Activated T-cell treated with anti-CD3 and anti-CD28 coated beads, Interleukin-2, amount 50 U/mL, for 48 hours (primary cell): ENCODE data around the gene COL4A4.
A peak's percentile ranks its signal among the peaks of the same experiment; 100 is the strongest.
"Not testable (repeated sequence)": the region's sequence is repeated elsewhere in the genome, so short reads cannot be mapped to it uniquely, and the experiment has no call there.

Source experiments
- DNase-seq, 2 experiments: peaks; one replicate each; pipeline ENCODE4 v3.0.0-alpha.2; 2020

The COL4A4 gene

DNA sequence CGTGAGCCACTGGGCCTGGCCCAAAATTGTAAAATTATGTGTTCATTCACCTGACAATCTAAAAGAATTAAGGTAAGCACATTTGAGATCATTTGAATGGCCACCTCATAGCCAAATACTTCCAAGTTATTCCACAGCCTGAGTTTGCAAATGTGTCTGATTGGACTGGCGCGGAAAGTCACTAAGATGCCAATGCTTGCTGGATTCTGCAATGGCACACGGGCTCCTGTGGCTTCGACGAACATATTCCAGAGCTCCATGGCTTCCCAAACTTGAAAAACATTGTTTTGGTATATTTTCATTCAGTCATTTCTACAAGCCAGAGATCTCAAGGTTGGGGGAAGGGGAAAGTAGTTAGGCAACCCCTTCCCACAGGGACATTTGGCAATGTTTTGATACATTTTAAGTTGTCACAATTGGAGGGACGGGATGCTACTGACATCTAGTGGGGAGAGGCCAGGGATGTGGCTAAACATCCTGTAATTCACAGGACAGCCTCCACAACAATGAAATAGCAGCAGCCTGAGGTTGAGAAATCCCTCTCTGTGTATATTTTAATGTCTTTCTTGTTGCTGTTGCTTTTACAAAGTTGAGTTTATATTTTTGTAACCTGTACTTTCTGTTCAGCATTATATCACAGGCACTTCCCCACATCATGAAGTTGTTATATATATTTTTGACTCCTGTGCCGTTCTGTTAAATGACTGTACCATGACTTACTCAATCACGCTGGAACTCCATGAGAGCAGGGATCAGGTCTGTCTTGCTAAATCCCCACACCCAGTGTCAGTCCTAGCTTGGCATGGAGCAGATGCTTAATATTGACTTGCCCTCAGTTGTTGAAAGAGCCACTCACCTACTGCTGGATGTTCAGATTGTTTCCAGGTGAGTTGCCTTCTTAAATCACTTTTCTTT, 56.9 kb downstream of the COL4A4 start:
- peak; percentile 46 for DNase-seq

DNA sequence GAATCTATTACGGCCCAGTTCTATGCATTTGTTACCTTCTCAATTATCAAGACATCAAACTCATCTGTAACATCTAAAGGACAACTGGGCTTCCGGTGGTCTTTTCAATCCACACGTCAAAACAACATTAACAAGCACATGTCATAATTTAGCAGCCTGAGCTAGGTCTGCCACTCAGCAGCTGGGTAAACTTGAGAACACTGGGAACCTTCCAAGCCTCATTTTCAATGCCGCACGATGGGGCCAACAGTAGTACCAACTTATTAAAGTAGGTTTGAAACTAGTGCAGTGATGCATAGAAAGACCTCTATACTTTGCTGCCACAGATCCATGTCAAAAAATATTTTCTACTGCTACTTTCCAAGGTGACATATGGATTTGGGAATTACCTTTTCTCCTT, 60.4 kb downstream of the COL4A4 start:
- no peak for DNase-seq

DNA sequence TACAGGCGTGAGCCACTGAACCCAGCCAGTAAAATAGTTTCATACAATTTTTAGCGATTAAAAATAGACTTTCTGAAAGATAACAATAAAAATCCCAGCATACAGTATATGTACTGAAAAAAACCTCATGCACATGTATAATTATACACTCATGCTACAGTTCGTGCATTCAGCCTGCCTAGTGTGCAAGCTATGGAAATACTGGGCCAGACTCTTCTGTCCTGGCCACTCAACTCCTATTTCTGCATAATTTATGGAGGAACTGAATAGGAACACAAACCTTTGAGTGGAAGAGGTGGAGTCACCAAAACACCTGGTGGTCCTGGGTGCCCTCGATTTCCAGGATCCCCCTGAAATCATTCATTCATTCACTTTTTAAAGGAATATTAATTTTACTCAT, 64.7 kb downstream of the COL4A4 start:
- no peak for DNase-seq

DNA sequence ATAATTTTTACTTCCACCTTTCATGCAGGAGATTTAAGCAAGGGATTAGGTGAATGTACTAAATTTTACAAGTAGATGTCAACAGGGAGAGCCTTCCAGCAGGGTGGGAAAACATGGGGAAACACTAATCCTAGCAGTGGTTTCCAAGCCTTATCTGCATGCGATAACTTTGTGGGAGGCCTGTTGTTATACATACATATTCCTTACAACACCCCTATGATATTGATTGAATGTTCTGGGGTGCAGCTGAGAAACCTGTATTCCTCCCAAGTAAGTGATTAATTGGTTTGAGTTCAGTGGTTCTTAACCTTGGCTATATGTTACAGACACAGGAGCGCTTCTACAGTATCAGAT, 65.9 kb downstream of the COL4A4 start:
- DNase-seq, result no peak

DNA sequence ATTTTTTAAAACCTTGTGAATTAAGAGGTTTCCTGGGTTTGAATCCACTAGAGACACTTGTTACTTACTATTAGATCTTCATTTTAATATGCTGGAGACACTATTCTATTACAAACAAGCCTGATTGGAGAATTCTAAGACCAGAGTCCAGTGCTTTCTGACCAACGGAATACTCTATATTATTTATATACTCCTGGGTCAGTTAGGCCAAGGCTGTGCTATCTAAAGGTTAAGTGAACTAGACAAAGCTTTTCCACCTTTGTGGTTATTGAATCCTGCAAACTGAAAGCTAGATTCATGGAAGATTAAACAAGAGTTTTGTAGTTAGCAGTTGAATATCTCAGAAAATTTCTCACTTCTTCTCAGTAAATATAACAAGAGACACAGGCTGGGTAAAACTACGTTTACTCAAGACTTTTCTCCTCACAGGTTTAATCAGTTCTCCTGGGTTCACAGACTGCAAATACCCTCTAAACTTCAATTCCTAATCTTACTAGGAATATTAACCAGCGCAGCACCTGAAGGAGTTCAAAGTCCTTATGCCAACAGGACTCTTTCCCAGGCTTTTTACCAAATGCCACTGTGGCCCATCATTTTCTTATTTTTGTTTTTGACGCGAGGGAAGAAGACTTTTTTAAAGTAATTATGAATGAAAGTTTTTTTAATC, 66.4 kb downstream of the COL4A4 start:
- DNase-seq, result no peak

DNA sequence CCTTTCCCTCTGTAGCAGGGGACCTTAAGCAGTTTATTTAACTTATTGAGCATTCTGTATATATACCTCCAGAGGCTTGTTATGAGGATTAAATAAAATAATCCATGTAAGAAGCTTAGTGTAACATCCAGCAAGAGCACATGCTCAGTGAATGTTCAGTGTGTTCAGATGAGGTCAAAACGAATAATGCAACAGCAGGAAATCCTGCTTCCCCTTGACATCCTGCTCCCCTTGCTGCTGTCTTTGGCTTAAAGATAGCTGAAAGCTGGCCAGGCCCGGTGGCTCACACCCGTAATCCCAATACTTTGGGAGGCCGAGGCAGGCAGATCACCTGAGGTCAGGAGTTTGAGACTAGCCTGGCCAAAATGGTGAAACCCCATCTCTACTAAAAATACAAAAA, 68.7 kb downstream of the COL4A4 start:
- no peak for DNase-seq

DNA sequence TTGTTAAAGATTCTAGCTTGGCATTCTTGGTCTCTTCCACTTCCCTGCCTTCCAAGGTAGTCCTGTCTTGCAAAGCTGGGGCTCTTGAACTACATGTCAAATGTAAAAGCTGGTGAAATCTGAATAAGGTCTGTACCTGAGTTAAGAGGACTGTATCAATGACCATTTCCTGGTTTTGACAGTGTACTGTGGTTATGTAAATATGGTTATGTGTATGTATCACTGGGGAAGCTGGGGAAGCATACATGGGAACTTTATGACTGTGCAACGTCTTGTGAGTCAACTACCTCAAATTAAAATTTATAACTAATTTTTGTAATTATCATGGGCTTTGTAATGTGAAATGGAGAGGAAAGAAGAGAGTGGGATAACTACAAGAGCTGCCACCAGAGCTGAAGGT, 81.7 kb downstream of the COL4A4 start:
- no peak for DNase-seq

DNA sequence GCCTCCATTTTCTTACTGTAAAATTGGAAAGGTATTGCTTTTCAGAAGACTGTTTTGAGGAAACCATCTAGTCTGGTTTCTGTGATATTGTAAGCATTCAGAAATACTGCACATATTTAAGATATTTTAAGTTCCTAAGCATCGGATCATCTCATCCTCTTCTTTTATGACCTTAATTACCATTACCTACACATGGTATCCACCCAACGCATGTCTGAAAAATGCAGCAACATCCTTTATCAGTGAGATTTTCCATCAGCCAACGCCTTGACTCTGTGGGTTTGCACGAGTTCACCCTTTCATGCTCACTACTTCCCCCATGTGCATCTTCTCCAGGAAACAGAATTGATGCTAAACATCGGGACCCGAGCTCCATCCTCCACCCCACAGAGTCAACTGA, 84.3 kb downstream of the COL4A4 start:
- DNase-seq, result no peak

DNA sequence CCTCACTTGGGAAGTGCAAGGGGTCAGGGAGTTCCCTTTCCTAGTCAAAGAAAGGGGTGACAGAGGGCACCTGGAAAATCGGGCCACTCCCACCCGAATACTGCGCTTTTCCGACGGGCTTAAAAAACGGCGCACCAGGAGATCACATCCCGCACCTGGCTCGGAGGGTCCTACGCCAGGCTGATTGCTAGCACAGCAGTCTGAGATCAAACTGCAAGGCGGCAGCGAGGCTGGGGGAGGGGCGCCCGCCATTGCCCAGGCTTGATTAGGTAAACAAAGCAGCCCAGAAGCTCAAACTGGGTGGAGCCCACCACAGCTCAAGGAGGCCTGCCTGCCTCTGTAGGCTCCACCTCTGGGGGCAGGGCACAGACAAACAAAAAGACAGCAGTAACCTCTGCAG, 98.9 kb downstream of the COL4A4 start:
- not testable (repeated sequence) for DNase-seq

DNA sequence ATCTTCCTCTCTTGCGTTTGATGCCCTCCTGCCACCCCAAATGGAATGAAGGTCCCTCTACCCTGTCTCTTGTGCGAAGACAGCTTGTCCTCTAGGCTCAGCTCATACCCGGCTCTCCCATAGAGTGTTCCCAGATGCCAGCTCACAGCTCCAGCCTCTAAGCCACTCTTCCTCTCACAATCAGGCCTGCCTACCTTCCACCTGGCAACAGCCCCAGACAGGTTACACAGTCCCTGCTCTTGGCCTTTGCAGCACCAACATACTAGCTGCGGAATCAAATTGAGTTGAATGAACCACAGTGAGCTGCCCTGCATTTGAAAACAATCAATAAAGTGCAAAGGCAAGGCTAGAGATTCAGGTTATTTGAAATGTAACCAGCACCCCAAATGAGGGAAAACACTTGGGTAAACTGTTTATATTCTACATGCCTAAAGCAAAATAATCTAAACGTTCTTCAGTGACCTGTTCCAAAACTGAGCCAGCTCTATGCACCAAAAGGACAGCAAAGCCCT, 105.1 kb downstream of the COL4A4 start:
- DNase-seq, result no peak

DNA sequence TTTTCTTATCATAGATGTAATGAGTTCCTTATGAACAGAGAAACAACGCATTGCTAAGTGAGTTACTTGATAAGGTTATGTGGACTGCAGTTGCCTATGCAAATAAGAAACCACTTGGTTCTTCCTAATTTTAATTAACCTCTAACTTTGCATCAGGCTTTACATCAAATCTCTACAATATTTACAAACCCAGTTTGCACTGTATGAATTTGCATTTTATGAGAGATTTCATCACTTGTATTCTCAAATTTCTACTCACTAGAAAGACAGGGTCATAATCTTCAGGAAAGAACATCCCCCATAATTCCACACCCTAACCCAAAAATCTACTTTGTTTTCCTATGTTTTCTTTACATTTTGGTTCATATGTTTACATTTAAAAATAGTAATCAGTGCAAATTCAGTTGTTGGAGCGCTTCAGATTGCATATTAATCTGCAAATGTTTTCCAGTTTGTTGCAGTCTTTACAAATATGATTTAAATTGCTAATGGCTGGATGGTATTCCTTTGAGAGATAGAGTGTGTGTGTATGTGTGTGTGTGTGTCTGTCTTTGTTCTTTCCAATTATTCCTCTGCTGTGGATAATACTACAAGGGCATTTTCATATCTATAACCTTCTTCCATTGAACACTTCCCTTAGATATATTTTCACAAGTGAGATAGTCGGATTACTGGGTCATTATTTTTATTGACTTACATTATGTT, 106.1 kb downstream of the COL4A4 start:
- DNase-seq, result no peak

DNA sequence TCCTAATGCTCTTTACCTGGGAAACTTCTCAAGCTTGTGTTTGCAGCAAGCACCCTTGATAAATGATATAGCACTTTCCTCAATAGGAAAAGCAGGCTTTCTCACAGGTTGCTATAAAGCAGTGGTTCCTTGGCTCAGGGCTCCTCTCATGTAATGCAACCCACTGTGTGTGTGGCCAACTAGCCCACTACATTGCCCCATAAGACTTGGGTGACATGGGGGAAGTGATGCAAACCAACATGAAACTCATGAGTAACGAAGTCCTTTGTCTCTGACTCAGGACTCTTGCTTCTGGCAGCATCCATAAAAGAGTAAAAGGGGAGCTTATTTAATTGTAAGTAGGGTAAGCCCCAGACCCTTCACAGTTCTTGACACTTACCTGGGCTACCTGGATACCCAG, 106.9 kb downstream of the COL4A4 start:
- DNase-seq, result no peak

DNA sequence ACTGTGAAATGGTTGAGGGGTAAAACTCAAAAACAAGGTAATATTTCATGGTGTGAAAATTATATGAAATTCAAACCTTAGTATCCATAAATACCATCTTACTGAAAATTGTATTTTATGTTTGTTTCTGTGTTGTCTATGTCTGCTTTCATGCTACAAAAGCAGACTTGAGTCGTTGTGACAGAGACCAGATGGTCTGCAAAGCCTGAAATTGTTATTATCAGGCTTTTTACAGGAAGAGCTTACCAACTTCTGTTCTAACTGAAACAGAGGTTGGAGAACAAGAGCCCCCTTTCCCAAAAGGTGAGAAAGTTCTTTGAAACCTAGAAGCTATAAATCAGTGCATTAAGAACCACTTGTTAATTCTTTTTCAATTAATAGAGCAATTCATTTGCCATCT, 110.0 kb downstream of the COL4A4 start:
- DNase-seq, result no peak

DNA sequence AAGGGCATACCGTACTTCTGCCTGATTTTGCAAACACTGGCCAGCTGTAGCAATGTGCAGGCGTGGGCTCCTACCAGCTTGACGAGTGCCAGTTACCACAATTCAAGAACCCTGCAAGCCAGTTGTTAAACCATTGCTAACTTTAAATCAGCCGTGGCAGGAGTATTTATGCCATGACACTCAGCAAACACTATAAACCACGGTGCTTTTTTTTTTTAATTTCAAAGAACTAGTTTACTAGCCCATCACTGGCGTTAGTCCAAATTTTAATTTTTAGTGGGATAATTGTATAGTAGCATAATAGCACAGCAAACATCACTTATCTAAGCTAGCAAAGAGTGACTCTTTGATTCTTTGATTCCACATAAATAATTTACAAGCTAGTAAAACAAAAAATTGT, 111.1 kb downstream of the COL4A4 start:
- DNase-seq, result no peak

DNA sequence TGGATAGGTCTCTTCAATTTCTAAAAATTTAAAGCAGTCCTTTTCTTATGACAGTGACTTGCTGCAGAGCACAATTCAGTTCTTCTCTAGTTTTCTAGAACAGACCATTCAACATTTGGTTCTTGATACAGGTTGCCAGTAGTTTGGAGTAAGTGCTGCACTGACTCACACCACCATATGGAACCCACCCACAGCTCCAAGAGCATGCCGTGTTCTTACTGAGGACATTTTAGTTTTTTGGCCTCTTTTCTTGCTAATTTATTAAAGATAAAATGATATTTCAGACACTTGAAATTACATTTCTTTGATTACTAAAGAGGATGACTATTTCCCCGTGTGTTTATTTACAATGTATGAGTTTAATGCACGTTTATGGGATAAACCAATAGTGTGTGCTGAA, 120.0 kb downstream of the COL4A4 start:
- DNase-seq, result no peak

DNA sequence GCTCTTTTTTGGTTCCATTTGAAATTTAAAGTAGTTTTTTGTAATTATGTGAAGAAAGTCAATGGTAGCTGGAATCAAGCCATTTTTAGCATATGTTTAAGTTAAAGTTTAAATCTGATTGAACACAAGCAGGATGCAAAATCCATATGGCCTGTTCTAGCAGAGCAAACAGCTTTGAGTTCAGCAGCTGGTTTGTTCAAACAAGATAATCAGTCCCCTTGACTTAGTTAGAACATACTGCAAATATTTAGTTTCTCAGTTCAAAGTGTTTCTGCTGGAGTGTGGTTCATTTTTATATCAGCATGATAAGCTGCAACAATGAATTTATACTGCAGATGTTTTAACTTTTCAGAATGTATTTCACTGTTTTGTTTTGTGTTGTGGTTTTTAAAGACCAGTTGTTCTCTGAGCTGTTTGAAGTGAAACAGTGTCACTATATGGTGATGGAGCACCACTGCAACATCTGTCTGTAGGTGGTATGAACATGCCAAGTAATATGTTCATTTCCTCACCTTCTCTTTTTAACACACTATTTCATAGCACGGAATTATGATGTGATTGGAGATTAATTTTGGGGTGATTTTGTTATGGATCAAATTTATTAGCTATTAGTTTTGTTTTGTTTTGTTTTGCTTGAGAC, 125.3 kb downstream of the COL4A4 start:
- DNase-seq, result no peak

DNA sequence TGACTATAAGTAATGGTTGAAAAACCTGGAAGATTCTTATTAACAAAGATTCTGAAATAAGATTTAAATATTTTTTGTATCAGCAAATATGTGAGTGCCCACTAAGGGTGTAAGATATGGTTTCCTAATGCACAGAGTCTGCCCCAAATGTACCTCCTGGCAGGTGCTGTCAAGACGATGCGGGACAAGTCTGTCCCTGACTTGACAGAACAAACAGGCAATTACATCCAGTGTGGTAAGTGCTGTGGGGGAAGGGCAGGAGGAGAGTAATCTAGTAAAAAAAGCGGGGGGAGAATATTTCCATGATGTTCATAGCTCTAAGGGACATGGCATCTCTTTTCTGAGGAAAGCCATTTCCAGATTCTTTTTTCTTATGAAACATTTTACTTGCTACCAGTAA, 127.5 kb downstream of the COL4A4 start:
- DNase-seq, result no peak

DNA sequence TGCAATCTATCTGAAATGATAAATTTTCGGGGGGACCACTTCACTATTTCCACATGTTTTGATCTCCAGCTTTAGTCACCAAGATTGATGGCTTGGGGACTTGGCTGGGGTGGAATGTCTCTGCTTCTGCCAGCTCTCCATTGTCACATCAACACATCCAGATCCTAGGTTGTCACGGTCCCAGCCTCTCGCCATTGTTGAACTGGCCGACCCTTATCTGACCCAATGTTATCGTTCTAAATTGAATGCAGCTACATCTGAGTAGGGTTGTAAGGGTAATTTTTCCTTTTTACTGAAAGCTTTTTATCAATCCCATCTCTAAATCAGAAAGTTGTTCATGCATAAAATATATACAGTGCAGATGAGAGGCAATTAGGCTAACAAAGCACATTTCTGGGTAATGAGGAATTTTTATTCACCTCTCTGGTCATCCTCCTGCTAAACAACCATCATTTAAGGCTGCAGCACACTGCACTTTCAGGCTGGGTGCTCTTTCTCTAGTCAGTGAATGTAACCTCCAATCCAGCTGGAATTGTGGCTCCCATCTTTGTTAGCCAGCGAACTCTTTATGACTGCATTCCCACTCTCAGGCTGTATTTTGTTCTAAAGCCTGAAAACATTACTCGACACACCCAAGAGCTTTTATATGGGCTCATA, 128.2 kb downstream of the COL4A4 start:
- no peak for DNase-seq

DNA sequence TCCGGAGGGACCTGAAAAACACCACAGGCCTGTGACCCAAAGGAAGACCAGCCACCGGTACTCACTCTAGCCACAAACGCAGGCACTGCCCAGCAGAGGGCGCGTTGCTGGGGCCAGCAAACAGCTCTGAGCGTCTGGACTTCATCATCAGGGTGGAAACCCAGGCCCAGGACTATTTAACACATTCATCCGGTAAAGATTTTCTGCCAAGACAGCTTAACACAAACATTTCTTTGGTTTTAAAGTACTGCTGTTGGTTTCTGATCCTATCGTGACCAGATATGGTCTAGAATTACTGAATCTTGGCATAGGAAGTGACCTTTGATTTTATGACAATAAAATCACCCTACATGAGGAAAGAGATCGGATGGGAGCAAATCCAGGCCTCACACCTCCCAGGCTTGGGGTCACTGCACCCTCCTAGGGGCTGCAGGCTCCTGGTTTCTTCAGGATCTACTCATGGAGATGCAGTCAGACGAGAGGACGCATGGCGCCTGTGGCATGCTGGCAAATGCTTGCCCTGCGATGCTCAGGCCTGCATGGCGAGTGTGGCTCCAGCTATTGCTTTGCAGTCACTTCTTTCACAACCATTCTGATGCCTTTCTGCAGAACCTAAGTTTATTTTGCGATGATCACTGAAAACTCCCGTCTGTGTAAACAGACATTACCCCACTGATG, 130.4 kb downstream of the COL4A4 start:
- DNase-seq, result peak; percentile 52 to 53

DNA sequence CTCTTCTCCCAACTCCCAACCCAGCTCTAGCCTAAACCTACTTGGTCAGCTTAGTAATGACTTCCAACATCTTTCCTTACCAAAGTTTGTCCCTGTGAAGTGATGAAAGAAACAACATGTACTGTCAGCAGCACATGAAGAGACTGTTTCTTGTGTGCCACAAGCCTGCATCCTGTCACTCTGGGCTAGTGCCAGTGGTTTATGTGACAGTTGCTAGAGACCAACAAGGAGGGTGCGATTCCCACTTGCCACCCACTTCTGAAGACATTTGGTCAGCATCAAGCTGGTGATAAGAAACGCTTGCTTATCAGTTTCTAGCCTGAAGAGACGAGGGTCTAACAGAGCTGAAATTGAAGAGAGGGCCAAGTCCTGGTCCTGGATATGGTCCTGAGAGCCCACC, 132.6 kb downstream of the COL4A4 start:
- no peak for DNase-seq

DNA sequence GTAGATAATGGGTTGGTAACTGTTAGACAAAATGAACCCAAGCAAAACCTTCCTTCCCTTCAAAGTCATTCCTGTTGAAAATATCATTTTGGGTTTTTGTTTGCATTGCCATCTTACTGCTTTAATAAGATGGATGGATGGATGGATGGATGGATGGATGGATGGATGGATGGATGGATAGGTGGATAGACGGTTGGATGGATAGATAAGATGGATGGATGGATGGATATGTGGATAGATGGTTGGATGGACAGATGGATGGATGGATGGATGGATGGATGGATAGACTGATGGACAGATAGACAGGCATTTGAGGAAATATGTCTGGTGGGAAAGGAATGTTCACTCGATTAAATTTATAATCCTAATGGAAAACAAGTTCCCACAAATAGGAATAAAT, 133.2 kb downstream of the COL4A4 start:
- DNase-seq, result no peak
